HEK293T (cell line): ENCODE results near the gene SLC10A4.

ENCODE experiments used
- ARNT ChIP-seq: fragments of 450-650 bp; IDR thresholded peaks from 2 replicates; pipeline ENCODE4 v1.6.1; 2017; ENCODE audit warnings: mild to moderate bottlenecking
- BHLHE40 ChIP-seq: fragments of 450-650 bp; IDR thresholded peaks from 2 replicates; pipeline ENCODE4 v1.6.1; 2016; ENCODE audit warnings: mild to moderate bottlenecking, moderate library complexity, borderline replicate concordance
- CTBP1 ChIP-seq: fragments of 450-650 bp; IDR thresholded peaks from 2 replicates; pipeline ENCODE4 v1.6.1; 2016; ENCODE audit warnings: borderline replicate concordance
- ELF4 ChIP-seq: fragments of 450-650 bp; IDR thresholded peaks from 2 replicates; pipeline ENCODE4 v1.6.1; 2017; ENCODE audit warnings: antibody characterized with exemption
- FOXA1 ChIP-seq: fragments of 450-650 bp; IDR thresholded peaks from 2 replicates; pipeline ENCODE4 v1.6.1; 2016; ENCODE audit warnings: mild to moderate bottlenecking
- FOXK2 ChIP-seq: fragments of 450-650 bp; IDR thresholded peaks from 2 replicates; pipeline ENCODE4 v1.6.1; 2016; ENCODE audit warnings: mild to moderate bottlenecking
- FOXM1 ChIP-seq: fragments of 450-650 bp; IDR thresholded peaks from 2 replicates; pipeline ENCODE4 v1.6.1; 2017; ENCODE audit warnings: mild to moderate bottlenecking, borderline replicate concordance
- HDGF ChIP-seq: fragments of 450-650 bp; IDR thresholded peaks from 2 replicates; pipeline ENCODE4 v1.6.1; 2017; ENCODE audit warnings: antibody characterized with exemption, borderline replicate concordance
- LEF1 ChIP-seq: fragments of 450-650 bp; IDR thresholded peaks from 2 replicates; pipeline ENCODE4 v1.6.1; 2017; ENCODE audit warnings: mild to moderate bottlenecking, borderline replicate concordance
- PKNOX1 ChIP-seq: fragments of 450-650 bp; IDR thresholded peaks from 2 replicates; pipeline ENCODE4 v1.6.1; 2016
- SP1 ChIP-seq: fragments of 450-650 bp; IDR thresholded peaks from 2 replicates; pipeline ENCODE4 v1.6.1; 2017
- SUZ12 ChIP-seq: fragments of 450-650 bp; IDR thresholded peaks from 2 replicates; pipeline ENCODE4 v1.6.1; 2016; ENCODE audit warnings: mild to moderate bottlenecking
- TARDBP ChIP-seq: fragments of 450-650 bp; IDR thresholded peaks from 2 replicates; pipeline ENCODE4 v1.6.1; 2016
- ZNF384 ChIP-seq: fragments of 450-650 bp; IDR thresholded peaks from 2 replicates; pipeline ENCODE4 v1.6.1; 2016

GRCh38 chr4:48483006-48483776, at the start of gene SLC10A4:
- no peak for TF ChIP-seq ELF4
- no peak for TF ChIP-seq TARDBP
- no peak for TF ChIP-seq FOXM1
- no peak for TF ChIP-seq FOXA1
- TF ChIP-seq SP1, result no peak
- no peak for TF ChIP-seq LEF1
- TF ChIP-seq PKNOX1, result no peak
- TF ChIP-seq SUZ12, result no peak
- TF ChIP-seq ZNF384, result no peak
- TF ChIP-seq ARNT, result no peak
- TF ChIP-seq BHLHE40, result no peak
- no peak for TF ChIP-seq CTBP1
- no peak for TF ChIP-seq FOXK2
- TF ChIP-seq HDGF, result no peak
